SK-N-SH treated with all-trans-retinoic acid at 6 μM for 48 hours (cell line): ENCODE measurements around the gene TANC1.

Experiments used
- OSR1 ChIP-seq: fragments of 250-450 bp; sonication (Bioruptor Pico); IDR thresholded peaks from 2 replicates; pipeline ENCODE4 v1.8.0; 2022; ENCODE audit warnings: moderate library complexity, mild to moderate bottlenecking, inconsistent platforms
- PPARA ChIP-seq: fragments of 250-450 bp; sonication (Bioruptor Pico); IDR thresholded peaks from 2 replicates; pipeline ENCODE4 v1.5.0; 2020; ENCODE audit warnings: mild to moderate bottlenecking, borderline replicate concordance

DNA sequence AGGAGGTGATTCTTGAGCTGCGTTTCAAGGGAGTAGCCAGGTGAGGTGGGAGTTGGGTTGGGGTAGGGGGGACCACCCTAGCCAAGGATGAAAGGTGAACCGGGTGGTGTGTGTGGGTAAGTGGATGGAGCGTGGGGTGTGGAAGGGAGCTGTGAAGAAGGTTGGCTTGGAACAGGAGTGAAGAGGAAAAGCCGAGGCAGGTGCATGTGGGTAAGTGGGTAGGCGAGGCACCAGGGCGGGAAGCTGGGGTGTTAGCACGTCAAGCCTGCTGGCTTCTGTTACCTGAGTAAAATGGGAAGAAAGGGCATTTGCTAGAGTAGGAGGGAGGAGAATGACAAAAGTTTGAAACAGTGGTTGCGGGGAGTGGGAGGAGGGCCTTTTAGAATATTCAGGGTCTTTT, 31.6 kb downstream of the TANC1 start:
- TF ChIP-seq OSR1 (CRISPR knock-in tag) (no peak), PPARA (CRISPR knock-in tag) (no peak)
